Esophagus muscularis mucosa (tissue), 4 donors: ENCODE measurements around the gene LRRC4. TPM values are rescaled to one million over a fixed set of nuclear protein-coding genes. Genes with fewer than 3 reads are reported as not detected.

ENCODE experiments used
- DNase-seq: peaks from one replicate; pipeline ENCODE4 v3.0.0-alpha.2; 2017; ENCODE audit errors: extremely low spot score
- H3K27ac ChIP-seq, 4 donors: fragments of 200-600 bp; sonication (generic); replicated peaks in 1 of 4; 1 replicate in 3 of 4; 2 replicates in 1 of 4; pipeline ENCODE4 v1.5.1; 2016 to 2019; ENCODE audit warnings: mild to moderate bottlenecking in 1 of 4
- H3K27me3 ChIP-seq, 4 donors: fragments of 200-600 bp; sonication (generic); one replicate each; pipeline versions ENCODE4 v1.5.1 to v1.6.0; 2016 to 2019
- H3K36me3 ChIP-seq, 4 donors: fragments of 200-600 bp; sonication (generic); one replicate each; pipeline ENCODE4 v1.5.1; 2016 to 2019
- H3K4me1 ChIP-seq, 4 donors: fragments of 200-600 bp; sonication (generic); one replicate each; pipeline ENCODE4 v1.5.1; 2016 to 2019
- H3K4me3 ChIP-seq, 4 donors: fragments of 200-600 bp; sonication (generic); 1 replicate in 2 of 4; 2 replicates in 2 of 4; pipeline ENCODE4 v1.5.1; 2016 to 2019; ENCODE audit warnings: mild to moderate bottlenecking in 4 of 4, moderate library complexity in 1 of 4
- H3K9me3 ChIP-seq, 4 donors: fragments of 200-600 bp; sonication (generic); 1 replicate in 3 of 4; 2 replicates in 1 of 4; pipeline ENCODE4 v1.5.1; 2016 to 2019
- EP300 ChIP-seq: sonication (generic); formaldehyde crosslinking; IDR thresholded peaks from one replicate; pipeline ENCODE4 v1.6.1; 2017; ENCODE audit warnings: antibody characterized with exemption
- POLR2A ChIP-seq: fragments of 450-650 bp; IDR thresholded peaks from one replicate; pipeline ENCODE4 v1.6.1; 2017; ENCODE audit warnings: antibody characterized with exemption, moderate library complexity, mild to moderate bottlenecking, low read depth
- POLR2AphosphoS5 ChIP-seq, 2 donors: sonication (generic); formaldehyde crosslinking; IDR thresholded peaks; one replicate each; pipeline ENCODE4 v1.6.1; 2017; ENCODE audit warnings: antibody characterized with exemption in 2 of 2
- WGBS: methylation state at CpG from one replicate; pipeline ENCODE4 v1.1.5; 2018; 5-methylcytosine and 5-hydroxymethylcytosine counted together
- intact Hi-C: fragments of 100-400 bp; cut with DNase I; formaldehyde crosslinking; loops from one replicate; pipeline ENCODE4 v1.15.1; 2023
- total RNA-seq, 4 donors: library from RNA; depleted of rRNA; stranded (reverse); fragments of >200 nt; gene quantifications; one replicate each; pipeline versions ENCODE4 v1.1.0 to v1.2.1, GENCODE V29; 2016
- TF ChIP-seq, protein P1 (sequence below), 3 experiments: fragments of 200-600 bp in 2 of 3; fragments of 450-650 bp in 1 of 3; sonication (generic) in 2 of 3; IDR thresholded peaks; one replicate each; pipeline ENCODE4 v1.5.1; 2017 to 2019; ENCODE audit warnings: antibody characterized with exemption in 3 of 3, mild to moderate bottlenecking in 2 of 3, moderate library complexity in 1 of 3

The LRRC4 gene
- total RNA-seq, 4 donors from 2014 or later: under 0.01 to 1.3 (median 0.79) TPM

DNA sequence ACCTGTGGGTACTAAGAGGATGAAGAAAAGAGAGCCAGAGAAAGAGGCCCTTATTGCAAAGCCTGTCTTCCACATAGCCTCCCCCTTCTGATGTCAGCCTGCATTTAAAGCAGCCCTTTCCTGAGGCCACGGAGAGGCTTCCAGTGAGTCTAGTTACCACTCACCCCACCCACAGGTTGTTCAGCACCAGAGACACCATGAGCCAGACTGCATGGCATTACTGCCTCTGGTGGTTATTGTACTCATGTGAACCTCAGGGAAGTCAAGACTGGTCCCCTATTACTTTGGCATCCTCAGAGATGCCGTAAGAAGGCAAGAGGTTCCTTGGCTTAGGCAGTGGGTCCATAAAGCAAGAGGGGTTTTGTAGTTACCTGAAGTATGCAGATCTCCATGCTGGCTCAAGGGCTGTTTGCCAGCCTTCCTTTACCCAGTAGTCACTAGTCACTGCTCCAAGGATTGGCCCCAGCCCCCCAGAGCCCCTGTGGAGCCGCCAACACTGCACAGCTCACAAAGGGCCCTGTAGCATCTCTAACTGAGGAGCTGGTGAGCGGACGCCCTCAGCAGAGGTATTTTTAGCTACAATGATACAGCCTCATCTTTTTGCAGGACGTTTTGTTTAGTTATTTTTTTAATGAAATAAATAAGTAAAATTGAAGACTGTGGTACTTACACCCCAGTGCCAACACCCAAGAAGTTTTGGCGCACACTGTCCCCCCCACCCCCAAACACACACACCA lies 20.7 kb downstream of the LRRC4 start:
- WGBS: 79% methylated on average over 6 of the region's 7 CpGs

DNA sequence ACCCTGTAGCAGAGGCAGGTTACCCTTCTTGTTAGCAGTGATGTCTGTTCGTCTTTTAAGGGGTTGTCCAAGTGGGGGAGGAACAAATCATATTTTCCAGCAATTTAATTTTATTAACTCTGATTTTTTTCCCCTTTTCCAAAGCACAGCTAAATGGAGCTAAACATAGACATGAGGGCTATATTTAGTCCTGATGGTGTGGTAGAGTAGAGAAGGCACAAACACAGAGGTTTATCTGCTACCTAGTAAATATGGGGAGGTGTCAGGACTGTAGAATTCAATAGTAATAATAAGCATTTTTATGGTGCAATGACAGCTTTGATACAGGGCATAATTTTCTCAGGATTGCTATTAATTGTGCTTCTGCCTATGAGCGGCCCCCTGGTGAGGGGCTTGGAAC lies 22.5 kb downstream of the LRRC4 start:
- 100% methylated on average over 2 of the region's 2 CpGs for WGBS
- intact Hi-C loops: no loop called here
- no peak for TF ChIP-seq EP300
- TF ChIP-seq, protein P1, sequence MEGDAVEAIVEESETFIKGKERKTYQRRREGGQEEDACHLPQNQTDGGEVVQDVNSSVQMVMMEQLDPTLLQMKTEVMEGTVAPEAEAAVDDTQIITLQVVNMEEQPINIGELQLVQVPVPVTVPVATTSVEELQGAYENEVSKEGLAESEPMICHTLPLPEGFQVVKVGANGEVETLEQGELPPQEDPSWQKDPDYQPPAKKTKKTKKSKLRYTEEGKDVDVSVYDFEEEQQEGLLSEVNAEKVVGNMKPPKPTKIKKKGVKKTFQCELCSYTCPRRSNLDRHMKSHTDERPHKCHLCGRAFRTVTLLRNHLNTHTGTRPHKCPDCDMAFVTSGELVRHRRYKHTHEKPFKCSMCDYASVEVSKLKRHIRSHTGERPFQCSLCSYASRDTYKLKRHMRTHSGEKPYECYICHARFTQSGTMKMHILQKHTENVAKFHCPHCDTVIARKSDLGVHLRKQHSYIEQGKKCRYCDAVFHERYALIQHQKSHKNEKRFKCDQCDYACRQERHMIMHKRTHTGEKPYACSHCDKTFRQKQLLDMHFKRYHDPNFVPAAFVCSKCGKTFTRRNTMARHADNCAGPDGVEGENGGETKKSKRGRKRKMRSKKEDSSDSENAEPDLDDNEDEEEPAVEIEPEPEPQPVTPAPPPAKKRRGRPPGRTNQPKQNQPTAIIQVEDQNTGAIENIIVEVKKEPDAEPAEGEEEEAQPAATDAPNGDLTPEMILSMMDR (IDR thresholded peaks at IDR 0.05): no peak
- no peak for TF ChIP-seq POLR2A
- no peak for TF ChIP-seq POLR2AphosphoS5 (IDR thresholded peaks at IDR 0.05)

More for the DNA sequence above, 20.7 kb downstream of the LRRC4 start:
- peaks cover 12 to 25% (median 21%) of the 10 kb centered on the region in 4 donors for H3K4me1 ChIP-seq
- peaks cover 0 to 10% (median 2%) of the 10 kb centered on the region in 4 donors for H3K36me3 ChIP-seq
- no peaks in the 10 kb centered on the region for H3K9me3 ChIP-seq
- no peak overlapping the region for H3K4me3 ChIP-seq
- H3K27me3 ChIP-seq: no peaks in the 10 kb centered on the region
- no peak for TF ChIP-seq POLR2A
- TF ChIP-seq POLR2AphosphoS5 (IDR thresholded peaks at IDR 0.05): no peak
- no peak for DNase-seq
- intact Hi-C loops: no loop called here
- peak overlapping the region in 2 of 4 donors; percentile 11 to 42 for H3K27ac ChIP-seq

DNA sequence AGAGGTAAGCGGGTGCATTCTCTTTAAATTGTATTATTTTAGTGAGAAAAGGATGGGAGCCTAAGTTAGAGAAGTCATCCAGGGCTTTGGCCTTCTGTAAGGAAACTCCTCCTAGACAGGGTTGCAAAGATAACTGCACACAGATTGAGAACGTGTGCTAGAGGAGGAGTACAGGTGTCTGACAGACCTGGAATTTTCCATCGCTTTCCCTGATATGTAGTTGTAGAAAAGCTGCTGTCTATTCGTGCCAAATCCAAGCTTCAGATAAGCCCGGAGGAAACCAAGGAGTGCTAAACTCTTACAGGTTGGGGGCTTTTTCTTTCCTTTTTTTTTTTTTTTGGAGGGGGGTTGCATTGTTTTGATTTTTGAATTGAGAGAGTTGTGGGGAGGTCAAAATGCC lies 23.1 kb downstream of the LRRC4 start:
- intact Hi-C loops: no loop called here
- 95% methylated on average over 5 of the region's 5 CpGs for WGBS

More for the DNA sequence above, 22.5 kb downstream of the LRRC4 start:
- Histone ChIP-seq H3K27ac (no peak overlapping the region), H3K4me1 (peaks cover 12 to 25% (median 15%) of the 10 kb centered on the region in 4 donors), H3K27me3 (no peaks in the 10 kb centered on the region), H3K36me3 (peaks cover 0 to 4% (median 0%) of the 10 kb centered on the region in 4 donors), H3K9me3 (no peaks in the 10 kb centered on the region), H3K4me3 (no peak overlapping the region)
- no peak for DNase-seq

DNA sequence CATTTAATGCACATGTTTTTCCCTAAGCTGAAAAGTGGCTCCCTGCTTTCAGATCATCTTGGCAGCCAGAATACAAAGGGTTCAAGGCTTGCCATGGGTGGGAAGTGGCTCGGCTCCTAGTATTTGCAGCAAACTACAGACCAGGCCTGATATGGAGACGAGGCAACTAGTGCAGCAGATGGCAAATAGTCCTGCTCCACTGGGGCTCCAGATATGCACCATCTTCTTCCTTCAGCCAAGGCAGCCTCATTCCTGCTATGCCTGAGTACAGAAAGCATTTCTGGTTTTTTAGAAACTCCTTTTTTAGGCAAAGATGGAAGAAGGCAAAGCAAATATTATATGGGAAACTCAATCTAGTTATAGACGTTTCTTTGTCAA lies 23.9 kb downstream of the LRRC4 start:
- WGBS: 91% methylated on average over 3 of the region's 3 CpGs
- Histone ChIP-seq H3K9me3 (no peaks in the 10 kb centered on the region), H3K4me1 (peaks cover 12 to 25% (median 15%) of the 10 kb centered on the region in 4 donors), H3K4me3 (no peak overlapping the region), H3K27me3 (no peaks in the 10 kb centered on the region), H3K27ac (no peak overlapping the region), H3K36me3 (peaks cover 0 to 4% (median 0%) of the 10 kb centered on the region in 4 donors)
- TF ChIP-seq EP300 (no peak), POLR2AphosphoS5 (IDR thresholded peaks at IDR 0.05) (no peak), POLR2A (no peak)
- TF ChIP-seq, protein P1 (IDR thresholded peaks at IDR 0.05): no peak
- no peak for DNase-seq
- intact Hi-C loops: no loop called here

More for the DNA sequence above, 23.1 kb downstream of the LRRC4 start:
- DNase-seq: no peak
- TF ChIP-seq EP300: no peak
- TF ChIP-seq POLR2A: no peak
- no peak for TF ChIP-seq POLR2AphosphoS5 (IDR thresholded peaks at IDR 0.05)
- TF ChIP-seq, protein P1 (IDR thresholded peaks at IDR 0.05): no peak
- Histone ChIP-seq H3K9me3 (no peaks in the 10 kb centered on the region), H3K36me3 (peaks cover 0 to 4% (median 0%) of the 10 kb centered on the region in 4 donors), H3K27ac (no peak overlapping the region), H3K27me3 (no peaks in the 10 kb centered on the region), H3K4me3 (no peak overlapping the region), H3K4me1 (peaks cover 12 to 25% (median 15%) of the 10 kb centered on the region in 4 donors)

DNA sequence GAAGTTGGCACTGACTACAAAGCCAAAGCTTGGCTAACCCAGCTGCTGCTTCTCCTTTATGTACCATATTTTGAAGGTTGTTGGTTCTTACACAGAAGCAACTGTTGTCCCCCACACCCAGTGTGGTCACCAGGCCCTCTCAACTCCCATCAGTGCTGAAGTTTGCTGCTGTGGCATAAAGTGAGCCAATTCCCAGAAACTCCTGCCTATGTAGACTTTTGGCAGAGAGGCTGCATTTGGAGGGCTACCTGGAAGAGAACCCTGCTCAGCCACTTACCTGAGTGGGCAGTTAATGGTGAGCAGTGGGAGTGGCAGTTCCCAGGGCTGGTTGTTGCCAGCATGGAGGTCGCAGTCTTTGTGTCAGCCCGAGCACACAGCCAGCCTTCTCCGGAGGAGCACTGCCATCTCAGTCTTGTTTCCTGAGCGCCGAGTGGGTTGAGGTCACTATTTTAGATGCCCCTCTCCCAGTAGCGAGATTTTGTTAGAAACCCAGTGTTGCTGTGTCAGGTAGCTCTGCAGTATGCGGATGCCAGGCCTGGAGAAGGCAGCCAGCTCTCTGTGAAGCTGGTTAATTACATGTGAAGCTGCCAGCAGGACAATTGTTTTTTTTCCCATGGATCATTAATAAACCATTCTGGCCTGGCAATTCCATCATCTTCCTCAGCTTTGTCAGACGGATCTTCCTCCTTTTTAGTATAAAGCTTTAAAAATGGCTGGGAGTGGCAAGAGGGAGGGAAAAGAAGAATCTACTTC lies 24.5 kb downstream of the LRRC4 start:
- peaks cover 12 to 24% (median 15%) of the 10 kb centered on the region in 4 donors for H3K4me1 ChIP-seq
- intact Hi-C loops: no loop called here
- no peak overlapping the region for H3K27ac ChIP-seq
- H3K4me3 ChIP-seq: no peak overlapping the region
- H3K27me3 ChIP-seq: no peaks in the 10 kb centered on the region
- 89% methylated on average over 8 of the region's 8 CpGs for WGBS
- no peak for DNase-seq
- H3K9me3 ChIP-seq: no peaks in the 10 kb centered on the region
- peaks cover 0 to 4% (median 0%) of the 10 kb centered on the region in 4 donors for H3K36me3 ChIP-seq
- TF ChIP-seq POLR2AphosphoS5 (IDR thresholded peaks at IDR 0.05) (no peak), EP300 (no peak), POLR2A (no peak)
- TF ChIP-seq, protein P1 (IDR thresholded peaks at IDR 0.05): no peak
